HepG2 (cell line): ENCODE results near the gene TXN2. TPM values are rescaled to one million over a fixed set of nuclear protein-coding genes. Genes with fewer than 3 reads are reported as not detected.

Source experiments
- HNF4A ChIP-seq: sonication (generic); formaldehyde crosslinking; IDR thresholded peaks from 2 replicates; pipeline ENCODE4 v1.4.0; 2020; ENCODE audit warnings: missing genetic modification reagents
- MEF2D ChIP-seq: sonication (generic); formaldehyde crosslinking; IDR thresholded peaks from 2 replicates; pipeline ENCODE4 v1.5.1; 2020; ENCODE audit warnings: mild to moderate bottlenecking, missing genetic modification reagents
- MIER3 ChIP-seq: IDR thresholded peaks from 2 replicates; pipeline ENCODE4 v1.6.1; 2016; ENCODE audit warnings: missing compliant biosample characterization, borderline replicate concordance
- SP2 ChIP-seq: sonication (generic); formaldehyde crosslinking; IDR thresholded peaks from 2 replicates; pipeline ENCODE4 v1.5.1; 2020; ENCODE audit warnings: mild to moderate bottlenecking, missing genetic modification reagents
- SRY ChIP-seq: sonication (generic); formaldehyde crosslinking; IDR thresholded peaks from 2 replicates; pipeline ENCODE4 v1.8.0; 2022; ENCODE audit warnings: mild to moderate bottlenecking, missing genetic modification reagents
- ZFYVE20 ChIP-seq: sonication (generic); formaldehyde crosslinking; IDR thresholded peaks from 2 replicates; pipeline ENCODE4 v1.8.0; 2023; ENCODE audit warnings: low read depth, mild to moderate bottlenecking, moderate library complexity, missing genetic modification reagents, borderline replicate concordance
- ZNF615 ChIP-seq: sonication (generic); formaldehyde crosslinking; IDR thresholded peaks from 2 replicates; pipeline ENCODE4 v1.5.0; 2020; ENCODE audit warnings: mild to moderate bottlenecking, missing genetic modification reagents, borderline replicate concordance
- polyA plus RNA-seq, 8 experiments: library from polyadenylated mRNA; depleted of rRNA in 3 of 8; stranded (reverse) in 7 of 8; unstranded in 1 of 8; fragments of >200 nt; fragmentation: Illumina TruSeq in 4 of 8; extraction: Trizol in 4 of 8; gene quantifications; 2 replicates each; pipeline versions ENCODE4 v1.2.1 to v1.2.3, GENCODE V29; 2011 to 2016; ENCODE audit warnings: low read depth in 4 of 8, missing spikeins in 1 of 8, mixed read lengths in 1 of 8; ENCODE audit not compliant: insufficient read depth in 1 of 8
- total RNA-seq, 5 experiments: library from RNA; depleted of rRNA; stranded (reverse); fragments of >200 nt; fragmentation: Illumina TruSeq; extraction: Trizol; gene quantifications; 2 replicates each; pipeline ENCODE4 v1.2.3, GENCODE V29; 2016; ENCODE audit warnings: low read depth in 1 of 5
- TF ChIP-seq, protein P1 (sequence below): sonication (generic); formaldehyde crosslinking; IDR thresholded peaks from 2 replicates; pipeline ENCODE4 v1.9.0; 2021; ENCODE audit warnings: missing genetic modification reagents, mild to moderate bottlenecking, borderline replicate concordance
- TF ChIP-seq, protein P2 (sequence below): sonication (generic); formaldehyde crosslinking; IDR thresholded peaks from 2 replicates; pipeline ENCODE4 v1.5.0; 2020; ENCODE audit warnings: mild to moderate bottlenecking, missing genetic modification reagents, borderline replicate concordance
- TF ChIP-seq, protein P3 (sequence below): sonication (generic); formaldehyde crosslinking; IDR thresholded peaks from 2 replicates; pipeline ENCODE4 v1.4.0; 2020; ENCODE audit warnings: missing genetic modification reagents
- TF ChIP-seq, protein P4 (sequence below): sonication (generic); formaldehyde crosslinking; conservative IDR thresholded peaks from 2 replicates; pipeline ENCODE4 v1.4.0; 2020; ENCODE audit warnings: mild to moderate bottlenecking, missing genetic modification reagents, moderate library complexity
- TF ChIP-seq, protein P5 (sequence below): IDR thresholded peaks from 2 replicates; pipeline ENCODE4 v1.6.1; 2016; ENCODE audit warnings: missing genetic modification reagents, missing compliant biosample characterization
- TF ChIP-seq, protein P6 (sequence below): IDR thresholded peaks from 2 replicates; pipeline ENCODE4 v1.6.1; 2018; ENCODE audit warnings: missing genetic modification reagents, mild to moderate bottlenecking, missing compliant biosample characterization
- TF ChIP-seq, protein P7 (sequence below): sonication (generic); formaldehyde crosslinking; IDR thresholded peaks from 2 replicates; pipeline ENCODE4 v1.8.0; 2022; ENCODE audit warnings: mild to moderate bottlenecking, missing genetic modification reagents, borderline replicate concordance

The TXN2 gene
- total and polyA plus RNA-seq, 2 of the 13 experiments (the other 11 are each of a cell fraction or from before 2014, with no cell fraction given), result 41.4 to 109 TPM

DNA sequence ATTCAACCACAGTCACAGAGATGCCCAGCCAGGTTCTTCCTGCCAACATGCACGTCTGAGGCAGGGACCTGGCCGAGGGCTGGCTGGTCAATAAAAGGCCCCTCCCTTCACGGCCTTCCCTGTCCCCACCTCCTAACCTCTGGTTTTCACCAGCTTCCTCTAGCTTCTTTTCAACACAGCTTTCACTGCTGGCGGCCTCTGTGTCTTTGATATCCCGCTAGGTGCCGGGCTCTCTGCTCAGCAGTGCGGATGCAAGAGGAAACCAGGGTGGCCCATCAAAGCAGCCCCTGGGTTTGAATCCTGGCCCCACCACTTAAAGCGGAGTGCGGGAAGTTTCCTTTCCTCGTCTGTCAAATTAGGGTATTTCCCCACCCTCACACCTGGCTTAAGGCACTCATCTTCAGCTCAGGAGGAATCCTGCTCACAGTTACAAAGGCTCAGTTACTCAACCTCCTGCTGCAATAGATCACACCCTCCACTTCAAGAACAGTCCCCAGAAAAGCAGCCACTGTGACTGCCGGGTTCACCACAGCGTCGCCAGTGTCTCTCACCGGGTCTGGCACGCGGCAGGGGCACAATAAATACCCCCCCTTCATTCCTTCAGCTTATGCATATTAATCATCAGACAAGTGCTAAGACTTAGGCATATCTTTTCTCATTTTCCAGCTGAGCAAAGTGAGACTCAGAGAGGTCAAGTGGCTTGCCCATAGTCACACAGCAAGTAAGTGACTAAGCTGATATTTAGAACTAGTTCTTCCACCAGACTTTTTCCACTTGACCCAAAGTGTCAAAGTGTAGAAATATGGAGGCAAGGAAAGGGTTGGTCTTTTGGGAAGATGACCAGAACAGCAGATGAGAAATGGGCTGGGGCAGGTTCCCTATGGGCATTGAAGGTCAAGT, 45.7 kb downstream of the TXN2 start (continued):
- TF ChIP-seq, protein P1, sequence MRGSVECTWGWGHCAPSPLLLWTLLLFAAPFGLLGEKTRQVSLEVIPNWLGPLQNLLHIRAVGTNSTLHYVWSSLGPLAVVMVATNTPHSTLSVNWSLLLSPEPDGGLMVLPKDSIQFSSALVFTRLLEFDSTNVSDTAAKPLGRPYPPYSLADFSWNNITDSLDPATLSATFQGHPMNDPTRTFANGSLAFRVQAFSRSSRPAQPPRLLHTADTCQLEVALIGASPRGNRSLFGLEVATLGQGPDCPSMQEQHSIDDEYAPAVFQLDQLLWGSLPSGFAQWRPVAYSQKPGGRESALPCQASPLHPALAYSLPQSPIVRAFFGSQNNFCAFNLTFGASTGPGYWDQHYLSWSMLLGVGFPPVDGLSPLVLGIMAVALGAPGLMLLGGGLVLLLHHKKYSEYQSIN (CRISPR knock-in tag), result no peak
- TF ChIP-seq SP2 (no peak), ZFYVE20 (no peak), MIER3 (0 out of 2 replicates have a peak, but pooled peaks have one; percentile 8), ZNF615 (CRISPR knock-in tag) (no peak), MEF2D (CRISPR knock-in tag) (peak; percentile 59), HNF4A (CRISPR knock-in tag) (peak; percentile 71), SRY (CRISPR knock-in tag) (no peak)
- TF ChIP-seq, protein P2, sequence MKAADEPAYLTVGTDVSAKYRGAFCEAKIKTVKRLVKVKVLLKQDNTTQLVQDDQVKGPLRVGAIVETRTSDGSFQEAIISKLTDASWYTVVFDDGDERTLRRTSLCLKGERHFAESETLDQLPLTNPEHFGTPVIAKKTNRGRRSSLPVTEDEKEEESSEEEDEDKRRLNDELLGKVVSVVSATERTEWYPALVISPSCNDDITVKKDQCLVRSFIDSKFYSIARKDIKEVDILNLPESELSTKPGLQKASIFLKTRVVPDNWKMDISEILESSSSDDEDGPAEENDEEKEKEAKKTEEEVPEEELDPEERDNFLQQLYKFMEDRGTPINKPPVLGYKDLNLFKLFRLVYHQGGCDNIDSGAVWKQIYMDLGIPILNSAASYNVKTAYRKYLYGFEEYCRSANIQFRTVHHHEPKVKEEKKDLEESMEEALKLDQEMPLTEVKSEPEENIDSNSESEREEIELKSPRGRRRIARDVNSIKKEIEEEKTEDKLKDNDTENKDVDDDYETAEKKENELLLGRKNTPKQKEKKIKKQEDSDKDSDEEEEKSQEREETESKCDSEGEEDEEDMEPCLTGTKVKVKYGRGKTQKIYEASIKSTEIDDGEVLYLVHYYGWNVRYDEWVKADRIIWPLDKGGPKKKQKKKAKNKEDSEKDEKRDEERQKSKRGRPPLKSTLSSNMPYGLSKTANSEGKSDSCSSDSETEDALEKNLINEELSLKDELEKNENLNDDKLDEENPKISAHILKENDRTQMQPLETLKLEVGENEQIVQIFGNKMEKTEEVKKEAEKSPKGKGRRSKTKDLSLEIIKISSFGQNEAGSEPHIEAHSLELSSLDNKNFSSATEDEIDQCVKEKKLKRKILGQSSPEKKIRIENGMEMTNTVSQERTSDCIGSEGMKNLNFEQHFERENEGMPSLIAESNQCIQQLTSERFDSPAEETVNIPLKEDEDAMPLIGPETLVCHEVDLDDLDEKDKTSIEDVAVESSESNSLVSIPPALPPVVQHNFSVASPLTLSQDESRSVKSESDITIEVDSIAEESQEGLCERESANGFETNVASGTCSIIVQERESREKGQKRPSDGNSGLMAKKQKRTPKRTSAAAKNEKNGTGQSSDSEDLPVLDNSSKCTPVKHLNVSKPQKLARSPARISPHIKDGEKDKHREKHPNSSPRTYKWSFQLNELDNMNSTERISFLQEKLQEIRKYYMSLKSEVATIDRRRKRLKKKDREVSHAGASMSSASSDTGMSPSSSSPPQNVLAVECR (CRISPR knock-in tag), result no peak
- TF ChIP-seq, protein P3, sequence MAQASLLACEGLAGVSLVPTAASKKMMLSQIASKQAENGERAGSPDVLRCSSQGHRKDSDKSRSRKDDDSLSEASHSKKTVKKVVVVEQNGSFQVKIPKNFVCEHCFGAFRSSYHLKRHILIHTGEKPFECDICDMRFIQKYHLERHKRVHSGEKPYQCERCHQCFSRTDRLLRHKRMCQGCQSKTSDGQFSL (CRISPR knock-in tag), result no peak
- TF ChIP-seq, protein P4, sequence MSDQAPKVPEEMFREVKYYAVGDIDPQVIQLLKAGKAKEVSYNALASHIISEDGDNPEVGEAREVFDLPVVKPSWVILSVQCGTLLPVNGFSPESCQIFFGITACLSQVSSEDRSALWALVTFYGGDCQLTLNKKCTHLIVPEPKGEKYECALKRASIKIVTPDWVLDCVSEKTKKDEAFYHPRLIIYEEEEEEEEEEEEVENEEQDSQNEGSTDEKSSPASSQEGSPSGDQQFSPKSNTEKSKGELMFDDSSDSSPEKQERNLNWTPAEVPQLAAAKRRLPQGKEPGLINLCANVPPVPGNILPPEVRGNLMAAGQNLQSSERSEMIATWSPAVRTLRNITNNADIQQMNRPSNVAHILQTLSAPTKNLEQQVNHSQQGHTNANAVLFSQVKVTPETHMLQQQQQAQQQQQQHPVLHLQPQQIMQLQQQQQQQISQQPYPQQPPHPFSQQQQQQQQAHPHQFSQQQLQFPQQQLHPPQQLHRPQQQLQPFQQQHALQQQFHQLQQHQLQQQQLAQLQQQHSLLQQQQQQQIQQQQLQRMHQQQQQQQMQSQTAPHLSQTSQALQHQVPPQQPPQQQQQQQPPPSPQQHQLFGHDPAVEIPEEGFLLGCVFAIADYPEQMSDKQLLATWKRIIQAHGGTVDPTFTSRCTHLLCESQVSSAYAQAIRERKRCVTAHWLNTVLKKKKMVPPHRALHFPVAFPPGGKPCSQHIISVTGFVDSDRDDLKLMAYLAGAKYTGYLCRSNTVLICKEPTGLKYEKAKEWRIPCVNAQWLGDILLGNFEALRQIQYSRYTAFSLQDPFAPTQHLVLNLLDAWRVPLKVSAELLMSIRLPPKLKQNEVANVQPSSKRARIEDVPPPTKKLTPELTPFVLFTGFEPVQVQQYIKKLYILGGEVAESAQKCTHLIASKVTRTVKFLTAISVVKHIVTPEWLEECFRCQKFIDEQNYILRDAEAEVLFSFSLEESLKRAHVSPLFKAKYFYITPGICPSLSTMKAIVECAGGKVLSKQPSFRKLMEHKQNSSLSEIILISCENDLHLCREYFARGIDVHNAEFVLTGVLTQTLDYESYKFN (CRISPR knock-in tag), result peak; percentile 83
- TF ChIP-seq, protein P5, sequence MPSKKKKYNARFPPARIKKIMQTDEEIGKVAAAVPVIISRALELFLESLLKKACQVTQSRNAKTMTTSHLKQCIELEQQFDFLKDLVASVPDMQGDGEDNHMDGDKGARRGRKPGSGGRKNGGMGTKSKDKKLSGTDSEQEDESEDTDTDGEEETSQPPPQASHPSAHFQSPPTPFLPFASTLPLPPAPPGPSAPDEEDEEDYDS (CRISPR knock-in tag), result peak; percentile 83
- TF ChIP-seq, protein P6, sequence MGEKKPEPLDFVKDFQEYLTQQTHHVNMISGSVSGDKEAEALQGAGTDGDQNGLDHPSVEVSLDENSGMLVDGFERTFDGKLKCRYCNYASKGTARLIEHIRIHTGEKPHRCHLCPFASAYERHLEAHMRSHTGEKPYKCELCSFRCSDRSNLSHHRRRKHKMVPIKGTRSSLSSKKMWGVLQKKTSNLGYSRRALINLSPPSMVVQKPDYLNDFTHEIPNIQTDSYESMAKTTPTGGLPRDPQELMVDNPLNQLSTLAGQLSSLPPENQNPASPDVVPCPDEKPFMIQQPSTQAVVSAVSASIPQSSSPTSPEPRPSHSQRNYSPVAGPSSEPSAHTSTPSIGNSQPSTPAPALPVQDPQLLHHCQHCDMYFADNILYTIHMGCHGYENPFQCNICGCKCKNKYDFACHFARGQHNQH (CRISPR knock-in tag), result peak; percentile 20; the same call in 1 of the 2 replicates
- TF ChIP-seq, protein P7, sequence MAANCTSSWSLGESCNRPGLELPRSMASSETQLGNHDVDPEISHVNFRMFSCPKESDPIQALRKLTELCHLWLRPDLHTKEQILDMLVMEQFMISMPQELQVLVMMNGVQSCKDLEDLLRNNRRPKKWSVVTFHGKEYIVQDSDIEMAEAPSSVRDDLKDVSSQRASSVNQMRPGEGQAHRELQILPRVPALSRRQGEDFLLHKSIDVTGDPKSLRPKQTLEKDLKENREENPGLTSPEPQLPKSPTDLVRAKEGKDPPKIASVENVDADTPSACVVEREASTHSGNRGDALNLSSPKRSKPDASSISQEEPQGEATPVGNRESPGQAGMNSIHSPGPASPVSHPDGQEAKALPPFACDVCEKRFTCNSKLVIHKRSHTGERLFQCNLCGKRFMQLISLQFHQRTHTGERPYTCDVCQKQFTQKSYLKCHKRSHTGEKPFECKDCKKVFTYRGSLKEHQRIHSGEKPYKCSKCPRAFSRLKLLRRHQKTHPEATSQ (CRISPR knock-in tag), result 0 out of 2 replicates have a peak, but pooled peaks have one; percentile 63
